HG03457 (cell line): Measurements from ENCODE around the gene CHAMP1.
"Not testable (repeated sequence)": the region's sequence is repeated elsewhere in the genome, so short reads cannot be mapped to it uniquely, and the experiment has no call there.

Source experiments
- ATAC-seq: cut with Tn5 transposase; IDR thresholded peaks from one replicate; pipeline ENCODE4 v1.9.1; 2021; ENCODE audit warnings: moderate number of reproducible peaks; ENCODE audit not compliant: unreplicated experiment

CHAMP1 gene

DNA sequence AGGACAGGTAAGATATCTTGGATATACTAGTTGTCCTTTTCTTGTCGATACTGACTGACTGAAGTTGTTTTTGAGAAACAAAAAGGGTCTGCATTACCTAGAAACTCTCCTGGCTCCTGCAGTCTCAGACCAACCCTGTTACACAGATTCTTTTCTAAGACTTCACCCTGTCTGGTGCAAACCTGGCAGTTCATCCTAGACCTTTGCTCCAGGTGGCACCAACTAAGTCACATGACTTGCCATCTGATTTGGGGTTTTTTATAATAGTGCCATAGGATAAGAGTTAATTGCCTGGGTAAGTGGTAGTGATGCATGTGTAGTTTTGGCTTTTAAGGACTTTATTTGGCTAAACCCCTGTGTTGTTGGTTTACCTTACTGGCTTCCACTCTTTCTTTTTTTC, 14.3 kb downstream of the CHAMP1 start:
- no peak for ATAC-seq

- no peak for ATAC-seq
Measured at GRCh38 chr13:114330086-114330485, 15.8 kb downstream of the CHAMP1 start.

GRCh38 chr13:114333881-114334280, 19.6 kb downstream of the CHAMP1 start:
- ATAC-seq: not testable (repeated sequence)

GRCh38 chr13:114334305-114335053, 20.2 kb downstream of the CHAMP1 start:
- ATAC-seq: no peak

GRCh38 chr13:114336457-114336856, 22.2 kb downstream of the CHAMP1 start:
- not testable (repeated sequence) for ATAC-seq

- ATAC-seq: no peak
Measured at GRCh38 chr13:114338959-114339358, 24.7 kb downstream of the CHAMP1 start.

- ATAC-seq: no peak
Measured at GRCh38 chr13:114339857-114340534, 25.7 kb downstream of the CHAMP1 start.

DNA sequence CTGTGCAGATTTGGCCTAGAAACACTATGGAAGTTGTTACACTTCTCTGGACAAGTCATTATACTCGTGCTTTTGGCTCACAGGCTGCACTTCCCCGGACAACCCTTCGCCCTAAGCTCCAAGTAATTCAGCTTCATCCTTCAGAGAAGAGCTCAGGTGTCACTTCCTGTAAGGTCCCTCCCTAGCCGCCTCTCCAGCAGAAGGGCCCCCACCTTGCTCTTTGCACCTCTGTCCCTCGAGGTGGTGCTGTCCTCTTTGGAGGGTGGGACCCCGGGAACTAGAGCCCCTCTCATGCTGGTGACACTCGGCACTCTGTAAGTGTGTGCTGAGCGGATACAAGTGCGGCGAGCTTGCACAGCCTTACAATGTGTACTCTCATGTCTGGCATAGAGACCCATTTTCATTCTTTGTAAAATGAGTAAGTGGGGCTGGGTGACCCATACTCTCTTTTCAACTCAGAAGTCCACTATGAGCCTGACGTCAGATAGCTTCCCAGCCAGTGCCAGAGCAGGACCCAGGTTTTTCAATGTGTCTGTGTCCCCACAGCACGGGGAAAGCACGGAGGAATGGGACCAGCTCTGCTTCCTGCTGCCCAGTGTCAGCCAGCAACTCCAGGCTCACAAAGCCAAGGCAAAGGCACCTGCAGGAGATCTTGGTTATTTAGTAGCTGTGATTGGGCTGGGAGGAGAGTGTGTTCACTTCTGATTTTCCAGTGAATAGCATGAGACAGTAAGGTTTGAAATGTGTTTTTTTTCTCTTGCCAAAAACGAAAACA, 26.9 kb downstream of the CHAMP1 start:
- ATAC-seq: no peak

- ATAC-seq: not testable (repeated sequence)
Measured at GRCh38 chr13:114347256-114347655, 33.0 kb downstream of the CHAMP1 start.

GRCh38 chr13:114352763-114353162, 38.5 kb downstream of the CHAMP1 start:
- not testable (repeated sequence) for ATAC-seq

DNA sequence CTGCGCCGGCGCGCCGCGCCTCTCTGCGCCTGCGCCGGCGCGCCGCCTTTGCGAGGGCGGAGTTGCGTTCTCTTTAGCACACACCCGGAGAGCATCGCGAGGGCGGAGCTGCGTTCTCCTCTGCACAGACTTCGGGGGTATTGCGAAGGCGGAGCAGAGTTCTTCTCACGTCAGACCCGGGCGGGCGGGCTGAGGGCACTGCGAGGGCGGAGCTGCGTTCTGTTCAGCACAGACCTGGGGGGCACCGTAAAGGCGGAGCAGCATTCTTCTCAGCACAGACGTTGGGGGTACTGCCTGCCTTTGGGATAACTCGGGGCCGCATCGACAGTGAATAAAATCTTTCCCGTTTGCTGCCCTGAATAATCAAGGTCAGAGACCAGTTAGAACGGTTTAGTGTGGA, 39.1 kb downstream of the CHAMP1 start:
- not testable (repeated sequence) for ATAC-seq
